Tibial artery (tissue), 4 donors: ENCODE data around the gene FUOM.

Experiments
- DNase-seq, 2 donors: peaks; one replicate each; pipeline ENCODE4 v3.0.0-alpha.2; 2019
- H3K27ac ChIP-seq, 2 donors: fragments of 200-600 bp; sonication (generic) in 1 of 2; 1 replicate in 1 of 2; 2 replicates in 1 of 2; pipeline ENCODE4 v1.5.1; 2018 to 2019; ENCODE audit warnings: mild to moderate bottlenecking in 1 of 2
- H3K27me3 ChIP-seq, 2 donors: fragments of 200-600 bp; sonication (generic) in 1 of 2; one replicate each; pipeline versions ENCODE4 v1.5.1 to v1.6.0; 2016 to 2019
- H3K36me3 ChIP-seq, 3 donors: fragments of 200-600 bp; sonication (generic) in 2 of 3; one replicate each; pipeline ENCODE4 v1.5.1; 2016 to 2019; ENCODE audit warnings: mild to moderate bottlenecking in 2 of 3
- H3K4me1 ChIP-seq, 4 donors: fragments of 200-600 bp; sonication (generic) in 2 of 4; 1 replicate in 3 of 4; 2 replicates in 1 of 4; pipeline ENCODE4 v1.5.1; 2016 to 2019
- H3K4me3 ChIP-seq, 2 donors: fragments of 200-600 bp; sonication (generic) in 1 of 2; 1 replicate in 1 of 2; 2 replicates in 1 of 2; pipeline ENCODE4 v1.5.1; 2018 to 2019; ENCODE audit warnings: mild to moderate bottlenecking in 2 of 2
- H3K9me3 ChIP-seq, 3 donors: fragments of 200-600 bp; sonication (generic) in 1 of 3; one replicate each; pipeline ENCODE4 v1.5.1; 2016 to 2019
- CTCF ChIP-seq, 2 experiments: fragments of 200-600 bp in 1 of 2; fragments of 450-650 bp in 1 of 2; IDR thresholded peaks; one replicate each; pipeline ENCODE4 v1.5.1; 2017 to 2019; ENCODE audit warnings: antibody characterized with exemption in 2 of 2, mild to moderate bottlenecking in 1 of 2, moderate library complexity in 1 of 2
- intact Hi-C: fragments of 100-400 bp; cut with DNase I; formaldehyde crosslinking; loops from one replicate; pipeline ENCODE4 v1.15.0; 2023; ENCODE audit warnings: low total_unique reads

The FUOM gene

GRCh38 chr10:133353988-133354605 is 3.7 kb downstream of the FUOM start:
- Histone ChIP-seq H3K4me1 (peaks cover 0 to 26% (median 16%) of the 10 kb centered on the region in 4 donors), H3K27ac (no peak overlapping the region), H3K9me3 (no peaks in the 10 kb centered on the region), H3K27me3 (peaks cover 0 to 39% of the 10 kb centered on the region in 2 donors), H3K4me3 (no peak overlapping the region), H3K36me3 (peaks cover 0 to 4% (median 0%) of the 10 kb centered on the region in 3 donors)
- intact Hi-C loops = no loop called here
- no peak for TF ChIP-seq CTCF (IDR thresholded peaks at IDR 0.05)
- DNase-seq = no peak

GRCh38 chr10:133353202-133353959 is 4.4 kb downstream of the FUOM start:
- Histone ChIP-seq H3K36me3 (peaks cover 0 to 4% (median 0%) of the 10 kb centered on the region in 3 donors), H3K27ac (no peak overlapping the region), H3K27me3 (peaks cover 0 to 46% of the 10 kb centered on the region in 2 donors), H3K4me3 (no peak overlapping the region), H3K9me3 (no peaks in the 10 kb centered on the region), H3K4me1 (peaks cover 0 to 26% (median 16%) of the 10 kb centered on the region in 4 donors)
- TF ChIP-seq CTCF (IDR thresholded peaks at IDR 0.05) = no peak
- intact Hi-C loops = no loop called here
- DNase-seq = no peak

- intact Hi-C loops = no loop called here
Measured at GRCh38 chr10:133351408-133352318, 6.2 kb downstream of the FUOM start.

GRCh38 chr10:133350950-133351329 is 6.9 kb downstream of the FUOM start:
- DNase-seq = no peak
- Histone ChIP-seq H3K9me3 (no peaks in the 10 kb centered on the region), H3K27ac (no peak overlapping the region), H3K36me3 (peaks cover 0 to 4% (median 0%) of the 10 kb centered on the region in 3 donors), H3K4me3 (no peak overlapping the region), H3K4me1 (peaks cover 0 to 7% (median 0%) of the 10 kb centered on the region in 4 donors), H3K27me3 (peaks cover 0 to 67% of the 10 kb centered on the region in 2 donors)
- no peak for TF ChIP-seq CTCF (IDR thresholded peaks at IDR 0.05)
- intact Hi-C loops = no loop called here

More at GRCh38 chr10:133351408-133352318, 6.2 kb downstream of the FUOM start:
- TF ChIP-seq CTCF (IDR thresholded peaks at IDR 0.05) = no peak
- DNase-seq = no peak
- H3K27ac ChIP-seq = no peak overlapping the region
- peaks cover 0 to 13% (median 5%) of the 10 kb centered on the region in 4 donors for H3K4me1 ChIP-seq
- H3K9me3 ChIP-seq = no peaks in the 10 kb centered on the region
- H3K4me3 ChIP-seq = no peak overlapping the region
- H3K36me3 ChIP-seq = peaks cover 0 to 4% (median 0%) of the 10 kb centered on the region in 3 donors
- H3K27me3 ChIP-seq = peaks cover 0 to 60% of the 10 kb centered on the region in 2 donors

- peaks cover 0 to 72% of the 10 kb centered on the region in 2 donors for H3K27me3 ChIP-seq
- no peak for TF ChIP-seq CTCF (IDR thresholded peaks at IDR 0.05)
- no peak for DNase-seq
- H3K36me3 ChIP-seq = peaks cover 0 to 4% (median 0%) of the 10 kb centered on the region in 3 donors
- H3K4me3 ChIP-seq = no peak overlapping the region
- no peak overlapping the region for H3K27ac ChIP-seq
- peaks cover 0 to 4% (median 0%) of the 10 kb centered on the region in 4 donors for H3K4me1 ChIP-seq
- intact Hi-C loops = no loop called here
- H3K9me3 ChIP-seq = no peaks in the 10 kb centered on the region
Measured at GRCh38 chr10:133350283-133350949, 7.4 kb downstream of the FUOM start.
